Memory B cell (primary cell): ENCODE results near the gene DNMT3A.

Experiments
- ATAC-seq: fragments of 150-1000 bp; cut with Tn5 transposase; 2 replicates; pipeline ENCODE4 v1.10.0; 2021; ENCODE audit warnings: low read depth, mild to moderate bottlenecking, moderate library complexity
- DNase-seq, 2 donors: peaks; one replicate each; pipeline ENCODE4 v3.0.0; 2022; ENCODE audit warnings: low spot score in 2 of 2
- H3K27ac Mint-ChIP-seq: one replicate; pipeline ENCODE4 v1.8.0; 2022; ENCODE audit warnings: mild to moderate bottlenecking, moderate library complexity, mixed read lengths
- H3K27me3 Mint-ChIP-seq: one replicate; pipeline ENCODE4 v1.8.0; 2022; ENCODE audit warnings: mixed read lengths
- H3K36me3 Mint-ChIP-seq: one replicate; pipeline ENCODE4 v1.8.0; 2022; ENCODE audit warnings: mild to moderate bottlenecking, mixed read lengths
- H3K4me1 Mint-ChIP-seq: one replicate; pipeline ENCODE4 v1.8.0; 2022; ENCODE audit warnings: mixed read lengths
- H3K4me3 Mint-ChIP-seq: one replicate; pipeline ENCODE4 v1.8.0; 2022; ENCODE audit warnings: mild to moderate bottlenecking, moderate library complexity, mixed read lengths
- H3K9me3 Mint-ChIP-seq: one replicate; pipeline ENCODE4 v1.8.0; 2022; ENCODE audit warnings: mixed read lengths

Gene DNMT3A

DNA sequence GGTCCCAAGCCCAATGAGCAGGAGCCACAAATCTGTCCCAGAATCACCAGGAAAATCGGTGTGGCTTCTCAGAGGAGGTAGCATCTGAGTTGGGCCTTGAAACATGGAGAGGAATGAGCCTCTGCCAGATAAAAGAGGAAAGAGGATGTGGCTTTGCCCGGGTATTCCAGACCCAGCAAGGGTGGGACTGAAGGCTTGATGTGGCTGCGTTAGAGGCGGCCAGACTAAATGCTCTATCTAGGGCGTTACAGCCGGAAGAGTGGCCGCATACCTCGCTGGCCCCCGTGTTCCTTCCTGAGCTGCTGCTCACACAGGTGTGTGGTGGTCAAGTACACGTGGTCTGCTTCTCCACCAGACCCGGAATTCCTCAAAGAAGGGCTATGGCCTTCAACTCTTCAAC is 139.4 kb downstream of the DNMT3A start:
- H3K4me3 Mint-ChIP-seq = no peak overlapping the region
- no peak for ATAC-seq
- peaks cover 2% of the 10 kb centered on the region for H3K27me3 Mint-ChIP-seq
- H3K36me3 Mint-ChIP-seq = no peaks in the 10 kb centered on the region
- H3K27ac Mint-ChIP-seq = no peak overlapping the region
- no peaks in the 10 kb centered on the region for H3K9me3 Mint-ChIP-seq
- H3K4me1 Mint-ChIP-seq = peaks cover 4% of the 10 kb centered on the region
- DNase-seq = no peak

DNA sequence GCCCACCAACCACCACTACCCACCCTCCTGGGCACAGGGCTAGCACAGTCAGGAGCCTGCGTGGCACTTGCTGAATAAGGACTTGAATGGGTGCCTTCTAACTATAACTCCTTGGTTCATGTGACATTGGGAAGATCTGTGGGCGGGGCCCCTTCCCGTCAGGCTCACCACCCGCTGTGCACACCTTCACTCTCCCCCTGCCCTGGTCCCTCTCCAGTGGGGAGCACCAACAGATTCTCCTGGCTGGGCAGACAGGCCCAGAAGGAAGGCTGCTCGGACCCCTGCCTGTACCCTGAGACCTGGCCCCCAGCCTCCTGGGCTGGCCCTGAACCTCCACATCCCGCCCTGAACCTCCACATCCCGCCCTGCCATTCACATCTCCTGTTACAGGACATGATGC is 139.9 kb downstream of the DNMT3A start:
- Mint-ChIP-seq H3K27me3 (peaks cover 2% of the 10 kb centered on the region), H3K27ac (no peak overlapping the region), H3K4me3 (no peak overlapping the region), H3K9me3 (no peaks in the 10 kb centered on the region), H3K4me1 (no peaks in the 10 kb centered on the region), H3K36me3 (no peaks in the 10 kb centered on the region)
- ATAC-seq (no peak), DNase-seq (no peak)

DNA sequence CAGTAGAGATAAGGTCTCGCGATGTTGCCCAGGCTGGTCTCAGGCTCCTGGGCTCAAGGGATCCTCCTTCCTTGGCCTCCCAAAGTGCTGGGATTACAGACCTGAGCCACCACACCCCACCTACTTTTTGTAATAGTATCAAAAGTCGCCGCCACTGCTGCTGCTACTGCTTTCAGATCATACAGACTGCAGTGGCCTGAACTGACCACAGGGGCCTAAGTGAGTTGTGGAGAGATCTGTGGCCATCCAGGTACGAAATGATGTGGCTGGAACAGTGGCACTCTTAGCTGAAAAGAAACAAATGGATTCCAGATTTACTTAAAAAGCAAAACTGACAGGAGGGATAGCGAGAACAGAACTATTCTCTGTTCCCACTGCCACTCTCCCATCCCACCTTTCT is 140.5 kb downstream of the DNMT3A start:
- H3K36me3 Mint-ChIP-seq = no peaks in the 10 kb centered on the region
- H3K4me1 Mint-ChIP-seq = peaks cover 3% of the 10 kb centered on the region
- H3K27ac Mint-ChIP-seq = no peak overlapping the region
- no peak for DNase-seq
- no peak for ATAC-seq
- H3K4me3 Mint-ChIP-seq = no peak overlapping the region
- H3K27me3 Mint-ChIP-seq = peaks cover 2% of the 10 kb centered on the region
- no peaks in the 10 kb centered on the region for H3K9me3 Mint-ChIP-seq

DNA sequence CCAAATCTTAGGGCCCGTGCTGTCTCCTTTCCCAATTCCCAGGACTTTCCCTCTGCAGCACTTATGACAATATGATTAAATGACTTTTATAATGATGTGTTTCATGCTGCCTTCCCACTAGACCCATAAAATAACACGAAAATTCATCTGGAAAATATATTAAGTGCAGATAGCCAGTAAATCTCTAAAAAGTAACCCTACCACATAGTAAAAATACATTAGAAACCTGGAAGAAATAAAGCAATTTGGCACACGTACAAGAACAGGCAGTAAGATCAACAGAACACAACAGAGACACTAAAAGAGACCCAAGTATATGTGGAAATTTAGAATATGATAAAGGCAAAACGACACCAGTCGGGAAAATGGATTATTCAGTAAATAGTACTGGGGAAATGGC is 143.1 kb downstream of the DNMT3A start:
- Mint-ChIP-seq H3K27me3 (peaks cover 2% of the 10 kb centered on the region), H3K27ac (no peak overlapping the region), H3K4me3 (no peak overlapping the region), H3K9me3 (no peaks in the 10 kb centered on the region), H3K4me1 (peaks cover 4% of the 10 kb centered on the region), H3K36me3 (no peaks in the 10 kb centered on the region)
- ATAC-seq (no peak), DNase-seq (no peak)

DNA sequence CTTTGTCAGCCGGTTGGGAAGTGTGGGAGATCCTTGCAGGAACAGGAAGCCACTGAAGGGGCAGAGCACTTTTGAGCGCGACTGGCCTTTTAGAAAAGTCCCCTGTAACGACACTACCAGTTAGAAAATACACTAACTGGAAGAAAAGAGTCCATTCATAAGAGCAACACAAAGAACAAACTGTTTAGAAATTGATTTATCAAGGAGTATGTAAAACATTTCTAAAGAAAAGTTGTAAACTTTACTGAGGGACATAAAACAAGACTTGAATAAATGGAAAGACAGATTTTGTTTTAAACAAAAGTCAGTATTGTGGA is 143.6 kb downstream of the DNMT3A start:
- DNase-seq (no peak), ATAC-seq (no peak)
- peaks cover 4% of the 10 kb centered on the region for H3K4me1 Mint-ChIP-seq
- no peaks in the 10 kb centered on the region for H3K9me3 Mint-ChIP-seq
- peaks cover 2% of the 10 kb centered on the region for H3K27me3 Mint-ChIP-seq
- H3K36me3 Mint-ChIP-seq = no peaks in the 10 kb centered on the region
- H3K4me3 Mint-ChIP-seq = no peak overlapping the region
- no peak overlapping the region for H3K27ac Mint-ChIP-seq

DNA sequence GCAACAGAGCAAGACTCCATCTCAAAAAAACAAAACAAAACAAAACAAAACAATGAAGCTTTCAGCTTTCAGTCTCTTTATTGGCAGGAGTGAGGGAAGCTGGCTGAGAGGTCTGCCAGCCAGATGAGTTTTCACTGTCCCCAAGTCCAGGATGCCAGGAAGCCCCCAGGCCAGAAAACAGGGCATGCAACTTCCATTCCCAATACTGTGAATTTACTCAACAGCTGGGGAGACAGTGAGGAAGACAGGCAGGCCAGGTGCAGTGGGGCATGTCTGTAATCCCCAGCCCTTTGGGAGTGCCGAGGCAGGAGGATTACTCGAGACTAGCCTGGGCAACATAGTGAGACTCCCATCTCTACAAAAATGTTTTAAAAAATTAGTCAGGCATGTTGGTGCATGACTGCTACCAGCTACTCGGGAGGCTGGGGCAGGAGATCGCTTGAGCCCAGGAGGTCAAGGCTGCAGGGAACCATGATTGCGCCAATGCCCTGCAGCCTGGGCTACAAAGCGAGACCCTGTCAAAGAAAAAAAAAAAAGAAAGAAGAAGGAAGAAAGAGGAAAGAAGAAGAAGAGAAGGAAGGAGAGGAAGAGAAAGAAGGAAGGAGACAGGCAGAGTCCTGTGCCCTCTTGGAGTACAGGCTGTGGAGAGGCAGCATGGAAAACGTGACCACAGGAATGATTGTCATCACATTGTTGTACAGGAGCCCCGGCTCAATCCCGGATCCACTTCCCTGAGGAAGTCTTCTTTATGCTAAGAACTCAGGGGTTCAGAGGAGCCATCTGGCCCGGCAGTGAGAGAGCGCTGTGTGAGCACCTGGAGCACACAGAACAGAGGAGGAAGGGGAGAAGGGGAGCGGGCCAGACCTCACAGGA is 144.2 kb downstream of the DNMT3A start:
- Mint-ChIP-seq H3K4me3 (no peak overlapping the region), H3K9me3 (no peaks in the 10 kb centered on the region), H3K4me1 (peaks cover 4% of the 10 kb centered on the region), H3K27me3 (peaks cover 2% of the 10 kb centered on the region), H3K36me3 (no peaks in the 10 kb centered on the region), H3K27ac (no peak overlapping the region)
- ATAC-seq (no peak), DNase-seq (no peak)

DNA sequence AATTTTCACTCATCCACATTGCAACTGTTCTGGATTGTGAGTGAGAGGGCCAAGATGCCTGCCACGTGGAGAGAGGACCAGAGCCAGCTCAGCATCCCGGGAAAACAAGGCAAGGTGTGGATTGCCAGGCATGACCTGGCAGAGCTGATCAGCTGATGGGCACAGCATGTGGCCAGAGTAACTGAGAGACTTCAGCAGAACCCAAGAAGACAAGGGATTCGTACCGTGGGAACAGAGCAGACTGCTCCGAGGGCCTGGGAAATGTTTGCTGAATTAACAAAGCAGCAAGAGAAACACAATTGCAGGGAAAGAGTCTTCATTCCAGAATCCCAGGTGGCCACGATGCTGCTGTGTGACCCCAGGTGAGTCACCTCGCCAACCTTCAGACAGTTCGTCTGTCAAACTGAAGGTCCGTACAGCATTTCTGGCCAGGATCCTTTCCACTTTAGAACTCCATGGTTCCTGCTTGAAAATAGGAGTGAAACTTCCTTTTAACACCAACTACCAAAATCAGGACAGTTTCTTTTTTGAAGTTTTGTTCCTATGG is 147.1 kb downstream of the DNMT3A start:
- Mint-ChIP-seq H3K9me3 (no peaks in the 10 kb centered on the region), H3K36me3 (no peaks in the 10 kb centered on the region), H3K4me3 (no peak overlapping the region), H3K4me1 (peaks cover 9% of the 10 kb centered on the region), H3K27me3 (peaks cover 3% of the 10 kb centered on the region), H3K27ac (no peak overlapping the region)
- ATAC-seq (no peak), DNase-seq (no peak)

DNA sequence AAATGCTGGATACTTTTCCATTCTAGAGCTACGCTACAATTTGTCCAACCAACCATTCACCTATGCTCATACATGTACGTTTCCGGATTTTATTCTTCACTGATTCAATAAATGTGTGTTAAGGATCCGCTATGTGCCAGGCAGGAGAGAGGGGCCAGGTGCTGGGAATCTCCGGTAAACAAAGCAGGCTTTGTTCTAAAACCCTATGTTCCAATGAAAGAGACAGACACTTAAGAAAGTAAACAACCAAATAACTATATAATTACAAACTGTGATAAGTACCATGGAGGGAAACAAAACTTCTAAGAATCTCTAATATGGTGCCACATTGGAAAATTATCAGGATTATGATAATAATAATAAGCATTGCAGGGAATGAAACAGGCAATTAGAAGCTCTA is 151.2 kb downstream of the DNMT3A start:
- ATAC-seq = no peak

DNA sequence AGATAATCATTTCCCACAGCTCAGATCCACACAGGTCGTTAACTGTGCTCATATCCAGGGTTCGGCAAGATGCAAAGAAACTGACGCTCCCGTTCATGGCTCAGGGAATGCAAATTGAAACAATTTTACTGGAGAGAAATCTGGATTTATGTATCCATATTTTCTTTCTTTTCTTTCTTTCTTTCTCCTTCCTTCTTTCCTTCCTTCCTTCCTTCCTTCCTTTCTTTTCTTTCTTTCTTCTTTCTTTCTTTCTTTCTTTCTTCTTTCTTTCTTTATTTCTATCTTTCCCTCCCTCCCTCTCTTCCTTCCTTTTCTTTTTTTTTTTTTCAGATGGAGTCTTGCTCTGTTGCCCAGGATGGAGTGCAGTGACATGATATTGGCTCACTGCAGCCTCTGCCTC is 153.3 kb downstream of the DNMT3A start:
- no peak overlapping the region for H3K4me3 Mint-ChIP-seq
- no peaks in the 10 kb centered on the region for H3K9me3 Mint-ChIP-seq
- peaks cover 7% of the 10 kb centered on the region for H3K27me3 Mint-ChIP-seq
- H3K36me3 Mint-ChIP-seq = no peaks in the 10 kb centered on the region
- no peak for DNase-seq
- ATAC-seq = no peak
- peaks cover 5% of the 10 kb centered on the region for H3K4me1 Mint-ChIP-seq
- no peak overlapping the region for H3K27ac Mint-ChIP-seq

More for the DNA sequence above, 151.2 kb downstream of the DNMT3A start:
- H3K36me3 Mint-ChIP-seq = no peaks in the 10 kb centered on the region
- H3K27me3 Mint-ChIP-seq = peaks cover 2% of the 10 kb centered on the region
- H3K27ac Mint-ChIP-seq = no peak overlapping the region
- H3K4me3 Mint-ChIP-seq = no peak overlapping the region
- H3K9me3 Mint-ChIP-seq = no peaks in the 10 kb centered on the region
- peaks cover 5% of the 10 kb centered on the region for H3K4me1 Mint-ChIP-seq
- no peak for DNase-seq

DNA sequence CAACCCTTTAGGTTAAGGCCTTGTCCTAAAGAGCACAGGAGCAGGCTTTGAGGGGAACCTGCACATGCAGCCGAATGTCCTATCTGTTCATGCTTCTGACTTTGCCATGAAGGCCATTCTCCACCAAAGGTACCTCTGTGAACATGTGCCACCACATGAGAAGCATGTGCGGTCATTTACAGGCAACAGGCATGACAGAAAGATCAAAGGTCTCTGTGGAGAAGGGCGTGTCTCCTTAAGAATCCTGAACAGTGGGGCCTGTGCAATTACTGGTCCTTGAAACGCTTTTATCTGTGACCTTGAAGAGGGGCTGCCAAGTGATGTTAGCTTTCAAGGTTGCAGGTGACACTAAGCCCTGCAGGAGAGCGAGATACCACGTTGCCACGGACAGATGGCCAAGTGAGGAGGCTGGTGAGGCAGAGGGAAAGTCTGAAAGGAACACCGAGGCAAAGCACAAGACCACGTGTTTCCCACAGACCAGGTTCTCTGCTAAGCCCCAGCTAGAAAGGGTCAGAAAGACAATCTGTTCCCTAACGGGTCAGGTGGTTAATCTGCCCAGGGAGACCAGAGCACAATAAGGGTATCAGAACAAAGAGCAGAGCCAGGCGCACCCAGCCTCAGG is 153.9 kb downstream of the DNMT3A start:
- DNase-seq (no peak), ATAC-seq (no peak)
- Mint-ChIP-seq H3K4me3 (no peak overlapping the region), H3K9me3 (no peaks in the 10 kb centered on the region), H3K27ac (no peak overlapping the region), H3K36me3 (no peaks in the 10 kb centered on the region), H3K4me1 (peaks cover 5% of the 10 kb centered on the region), H3K27me3 (peaks cover 7% of the 10 kb centered on the region)

DNA sequence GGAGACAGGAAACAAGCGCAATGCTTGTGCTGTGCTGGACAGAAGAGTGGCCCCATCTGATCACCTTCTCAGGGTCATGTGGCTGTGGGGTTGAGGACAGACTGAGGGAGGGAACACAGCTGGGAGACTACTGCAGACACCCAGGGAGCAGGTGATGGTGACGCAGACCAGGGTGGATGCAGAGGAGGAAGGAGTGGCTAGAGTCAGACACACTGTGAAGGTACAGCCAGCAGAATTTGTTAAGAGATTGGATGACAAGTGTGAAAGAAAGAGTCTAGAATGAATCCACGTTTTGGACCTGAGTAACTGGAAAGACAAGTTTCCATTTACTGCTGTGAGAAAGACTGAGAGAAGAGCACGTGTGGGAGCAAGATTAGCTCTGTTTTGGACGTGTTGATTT is 157.5 kb downstream of the DNMT3A start:
- no peak for DNase-seq
- Mint-ChIP-seq H3K27me3 (peaks cover 5% of the 10 kb centered on the region), H3K36me3 (no peaks in the 10 kb centered on the region), H3K4me1 (no peaks in the 10 kb centered on the region), H3K4me3 (no peak overlapping the region), H3K27ac (no peak overlapping the region), H3K9me3 (no peaks in the 10 kb centered on the region)
- ATAC-seq = no peak

DNA sequence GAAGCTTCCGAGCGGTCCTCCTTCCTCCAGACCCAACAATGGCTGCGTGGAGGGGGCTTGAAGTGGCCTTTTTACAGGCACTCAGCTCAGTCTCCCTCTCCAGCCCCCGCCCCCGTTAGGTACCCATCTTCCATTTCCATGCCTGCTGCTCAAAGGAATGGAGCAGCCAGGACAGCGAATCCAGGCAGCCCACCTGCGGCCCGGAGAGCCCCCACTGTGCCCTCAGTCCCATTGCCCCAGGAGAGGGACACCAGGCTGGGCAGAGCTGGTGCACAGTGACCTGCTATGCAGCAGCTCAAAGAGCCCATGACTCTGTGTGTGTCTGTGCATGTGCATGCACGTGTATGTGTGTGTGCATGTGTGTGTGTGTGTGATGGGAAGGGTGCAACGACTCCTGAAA is 162.7 kb downstream of the DNMT3A start:
- Mint-ChIP-seq H3K27ac (no peak overlapping the region), H3K27me3 (peaks cover 17% of the 10 kb centered on the region), H3K36me3 (no peaks in the 10 kb centered on the region), H3K9me3 (no peaks in the 10 kb centered on the region), H3K4me1 (no peaks in the 10 kb centered on the region), H3K4me3 (no peak overlapping the region)
- DNase-seq = no peak
- ATAC-seq = no peak
